Dendritic cell treated with granulocyte-macrophage colony-stimulating factor and Interleukin-4, amounts not matched to agents 40 ng/mL and 50 ng/mL, for 4 days (primary cell): ENCODE results near the gene LGR4.

Experiments used
- H3K27ac Mint-ChIP-seq: one replicate; pipeline ENCODE4 v1.8.0; 2022; ENCODE audit warnings: mild to moderate bottlenecking, mixed read lengths
- H3K27me3 Mint-ChIP-seq: one replicate; pipeline ENCODE4 v1.8.0; 2022; ENCODE audit warnings: mild to moderate bottlenecking, mixed read lengths
- H3K36me3 Mint-ChIP-seq: one replicate; pipeline ENCODE4 v1.8.0; 2022; ENCODE audit warnings: low read depth, mixed read lengths
- H3K4me1 Mint-ChIP-seq: one replicate; pipeline ENCODE4 v1.8.0; 2022; ENCODE audit warnings: low read depth, mixed read lengths
- H3K4me3 Mint-ChIP-seq: one replicate; pipeline ENCODE4 v1.8.0; 2022; ENCODE audit warnings: mild to moderate bottlenecking, moderate library complexity, mixed read lengths
- H3K9me3 Mint-ChIP-seq: one replicate; pipeline ENCODE4 v1.8.0; 2022; ENCODE audit warnings: mixed read lengths
- intact Hi-C: fragments of 100-400 bp; cut with micrococcal nuclease; formaldehyde crosslinking; loops from one replicate; pipeline ENCODE4 v1.15.0; 2022

LGR4 gene

GRCh38 chr11:27403195-27403594, 69.4 kb downstream of the LGR4 start:
- intact Hi-C loops: no loop called here
- no peak overlapping the region for H3K27ac Mint-ChIP-seq
- H3K4me3 Mint-ChIP-seq: no peak overlapping the region
- no peaks in the 10 kb centered on the region for H3K27me3 Mint-ChIP-seq
- H3K36me3 Mint-ChIP-seq: no peaks in the 10 kb centered on the region
- H3K4me1 Mint-ChIP-seq: no peaks in the 10 kb centered on the region
- H3K9me3 Mint-ChIP-seq: no peaks in the 10 kb centered on the region

GRCh38 chr11:27402450-27402849, 70.1 kb downstream of the LGR4 start:
- Mint-ChIP-seq H3K4me3 (no peak overlapping the region), H3K27me3 (no peaks in the 10 kb centered on the region), H3K27ac (no peak overlapping the region), H3K36me3 (no peaks in the 10 kb centered on the region), H3K4me1 (no peaks in the 10 kb centered on the region), H3K9me3 (no peaks in the 10 kb centered on the region)
- intact Hi-C loops: no loop called here

GRCh38 chr11:27401833-27402316, 70.7 kb downstream of the LGR4 start:
- intact Hi-C loops: no loop called here
- Mint-ChIP-seq H3K4me1 (no peaks in the 10 kb centered on the region), H3K27me3 (no peaks in the 10 kb centered on the region), H3K27ac (no peak overlapping the region), H3K4me3 (no peak overlapping the region), H3K9me3 (no peaks in the 10 kb centered on the region), H3K36me3 (no peaks in the 10 kb centered on the region)

- intact Hi-C loops: no loop called here
- Mint-ChIP-seq H3K36me3 (no peaks in the 10 kb centered on the region), H3K27ac (no peak overlapping the region), H3K4me3 (no peak overlapping the region), H3K9me3 (no peaks in the 10 kb centered on the region), H3K4me1 (no peaks in the 10 kb centered on the region), H3K27me3 (no peaks in the 10 kb centered on the region)
Observed at GRCh38 chr11:27401280-27401832, 71.2 kb downstream of the LGR4 start.

- Mint-ChIP-seq H3K9me3 (no peaks in the 10 kb centered on the region), H3K4me3 (no peak overlapping the region), H3K27ac (no peak overlapping the region), H3K27me3 (no peaks in the 10 kb centered on the region), H3K4me1 (no peaks in the 10 kb centered on the region), H3K36me3 (no peaks in the 10 kb centered on the region)
- intact Hi-C loops: no loop called here
Observed at GRCh38 chr11:27398400-27398770, 74.2 kb downstream of the LGR4 start.

GRCh38 chr11:27397624-27398399, 74.8 kb downstream of the LGR4 start:
- Mint-ChIP-seq H3K36me3 (no peaks in the 10 kb centered on the region), H3K9me3 (no peaks in the 10 kb centered on the region), H3K27me3 (no peaks in the 10 kb centered on the region), H3K27ac (no peak overlapping the region), H3K4me3 (no peak overlapping the region), H3K4me1 (no peaks in the 10 kb centered on the region)
- intact Hi-C loops: no loop called here

- no peaks in the 10 kb centered on the region for H3K36me3 Mint-ChIP-seq
- no peaks in the 10 kb centered on the region for H3K4me1 Mint-ChIP-seq
- intact Hi-C loops: no loop called here
- H3K4me3 Mint-ChIP-seq: no peak overlapping the region
- no peak overlapping the region for H3K27ac Mint-ChIP-seq
- H3K27me3 Mint-ChIP-seq: no peaks in the 10 kb centered on the region
- no peaks in the 10 kb centered on the region for H3K9me3 Mint-ChIP-seq
Observed at GRCh38 chr11:27396259-27396839, 76.2 kb downstream of the LGR4 start.

GRCh38 chr11:27395556-27396258, 76.9 kb downstream of the LGR4 start:
- no peaks in the 10 kb centered on the region for H3K9me3 Mint-ChIP-seq
- intact Hi-C loops: no loop called here
- H3K4me1 Mint-ChIP-seq: no peaks in the 10 kb centered on the region
- H3K27ac Mint-ChIP-seq: no peak overlapping the region
- no peak overlapping the region for H3K4me3 Mint-ChIP-seq
- H3K36me3 Mint-ChIP-seq: no peaks in the 10 kb centered on the region
- no peaks in the 10 kb centered on the region for H3K27me3 Mint-ChIP-seq

- Mint-ChIP-seq H3K27ac (no peak overlapping the region), H3K4me3 (no peak overlapping the region), H3K36me3 (no peaks in the 10 kb centered on the region), H3K27me3 (no peaks in the 10 kb centered on the region), H3K9me3 (no peaks in the 10 kb centered on the region), H3K4me1 (no peaks in the 10 kb centered on the region)
- intact Hi-C loops: no loop called here
Observed at GRCh38 chr11:27394781-27395228, 77.8 kb downstream of the LGR4 start.

GRCh38 chr11:27392278-27393114, 80.1 kb downstream of the LGR4 start:
- H3K27ac Mint-ChIP-seq: no peak overlapping the region
- H3K9me3 Mint-ChIP-seq: no peaks in the 10 kb centered on the region
- no peaks in the 10 kb centered on the region for H3K4me1 Mint-ChIP-seq
- no peak overlapping the region for H3K4me3 Mint-ChIP-seq
- H3K27me3 Mint-ChIP-seq: no peaks in the 10 kb centered on the region
- intact Hi-C loops: no loop called here
- H3K36me3 Mint-ChIP-seq: no peaks in the 10 kb centered on the region

GRCh38 chr11:27391331-27392015, 81.1 kb downstream of the LGR4 start:
- Mint-ChIP-seq H3K36me3 (no peaks in the 10 kb centered on the region), H3K9me3 (no peaks in the 10 kb centered on the region), H3K27me3 (no peaks in the 10 kb centered on the region), H3K27ac (no peak overlapping the region), H3K4me3 (no peak overlapping the region), H3K4me1 (no peaks in the 10 kb centered on the region)
- intact Hi-C loops: no loop called here

GRCh38 chr11:27390318-27391295, 82.0 kb downstream of the LGR4 start:
- H3K27ac Mint-ChIP-seq: no peak overlapping the region
- H3K9me3 Mint-ChIP-seq: no peaks in the 10 kb centered on the region
- no peaks in the 10 kb centered on the region for H3K27me3 Mint-ChIP-seq
- H3K4me1 Mint-ChIP-seq: no peaks in the 10 kb centered on the region
- H3K36me3 Mint-ChIP-seq: no peaks in the 10 kb centered on the region
- intact Hi-C loops: no loop called here
- H3K4me3 Mint-ChIP-seq: no peak overlapping the region
